Cardiac fibroblast (primary cell): Measurements from ENCODE around the gene CSMD2.

ENCODE experiments used
- DNase-seq, 2 donors: peaks; one replicate each; pipeline versions ENCODE4 v3.0.0 to v3.0.0-alpha.2; 2010; ENCODE audit warnings: low read depth in 2 of 2
- H3K4me3 ChIP-seq, 2 donors: replicated peaks in 1 of 2; 1 replicate in 1 of 2; 2 replicates in 1 of 2; pipeline ENCODE4 v1.5.1; 2011; ENCODE audit warnings: low read depth in 2 of 2, low read length in 2 of 2, mild to moderate bottlenecking in 2 of 2, moderate library complexity in 1 of 2
- CTCF ChIP-seq: IDR thresholded peaks from one replicate; pipeline ENCODE4 v1.5.1; 2011; ENCODE audit warnings: low read depth, mild to moderate bottlenecking, low read length, inconsistent platforms

CSMD2 gene

GRCh38 chr1:33680281-33680840 lies 484.7 kb downstream of the CSMD2 start:
- TF ChIP-seq CTCF: no peak
- DNase-seq: no peak
- no peak overlapping the region for H3K4me3 ChIP-seq

GRCh38 chr1:33670567-33670966 lies 494.5 kb downstream of the CSMD2 start:
- no peak for DNase-seq
- H3K4me3 ChIP-seq: no peak overlapping the region
- no peak for TF ChIP-seq CTCF

GRCh38 chr1:33668695-33669094 lies 496.3 kb downstream of the CSMD2 start:
- no peak overlapping the region for H3K4me3 ChIP-seq
- no peak for DNase-seq
- no peak for TF ChIP-seq CTCF

- no peak for DNase-seq
- no peak overlapping the region for H3K4me3 ChIP-seq
- no peak for TF ChIP-seq CTCF
Measured at GRCh38 chr1:33667386-33668282, 497.4 kb downstream of the CSMD2 start.

GRCh38 chr1:33666616-33667015 lies 498.4 kb downstream of the CSMD2 start:
- H3K4me3 ChIP-seq: no peak overlapping the region
- TF ChIP-seq CTCF: no peak
- DNase-seq: no peak

- no peak for DNase-seq
- H3K4me3 ChIP-seq: no peak overlapping the region
- no peak for TF ChIP-seq CTCF
Measured at GRCh38 chr1:33661811-33662454, 503.1 kb downstream of the CSMD2 start.
